ENCODE measurements around the gene EPHB1.
"Not testable (repeated sequence)": the region's sequence is repeated elsewhere in the genome, so short reads cannot be mapped to it uniquely, and the experiment has no call there.

The EPHB1 gene

DNA sequence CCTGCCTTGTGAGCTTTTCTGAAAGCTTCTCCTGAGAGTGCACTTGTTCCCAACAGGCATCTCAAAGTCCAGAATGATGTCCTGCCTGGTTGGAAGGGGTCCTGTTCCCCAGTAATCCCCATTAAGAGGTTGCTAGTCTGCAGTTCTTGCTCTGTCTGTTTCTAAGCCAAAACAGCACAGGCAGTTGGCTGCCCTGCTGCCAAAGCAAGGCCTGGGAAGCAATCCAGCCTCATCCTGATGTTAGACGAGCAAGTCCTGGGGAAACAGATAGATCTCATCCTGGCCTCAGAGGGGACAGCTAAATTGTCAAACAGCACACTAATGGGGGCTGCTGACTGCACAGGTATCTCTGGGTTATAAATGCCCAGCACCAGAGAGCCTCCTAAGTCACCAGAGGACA lies 198.0 kb downstream of the EPHB1 start:
- Histone ChIP-seq H4K20me1 (no peaks in the 10 kb centered on the region), H3K4me1 (no peaks in the 10 kb centered on the region), H3K27me3 (no peaks in the 10 kb centered on the region), H3K4me2 (no peak overlapping the region), H3K9me3 (no peaks in the 10 kb centered on the region), H3K9ac (no peak overlapping the region), H3K36me3 (no peaks in the 10 kb centered on the region), H3K27ac (no peak overlapping the region), H3K4me3 (no peak overlapping the region)
- TF ChIP-seq Cebpa-rat (IDR thresholded peaks at IDR 0.05), result no peak

DNA sequence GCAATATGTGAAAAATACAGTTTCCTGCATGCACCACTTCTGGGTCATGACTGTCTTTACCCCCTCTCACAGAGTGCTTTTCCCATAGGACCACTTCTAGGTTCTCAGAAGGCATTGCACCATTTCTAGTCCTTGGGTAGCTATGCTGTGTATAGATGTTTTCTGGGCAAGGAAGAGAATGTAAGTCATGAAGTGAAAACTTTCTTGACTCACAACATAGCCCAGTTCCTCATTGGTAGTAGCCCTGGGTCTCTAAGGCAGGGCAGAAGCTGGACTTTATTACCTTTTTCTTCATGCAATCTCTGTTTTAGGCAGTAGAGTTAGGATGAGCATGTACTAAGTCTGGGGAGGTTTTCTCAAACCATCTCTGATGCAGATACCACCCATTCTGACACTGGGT lies 203.1 kb downstream of the EPHB1 start:
- Histone ChIP-seq H3K4me2 (no peak overlapping the region), H3K27ac (no peak overlapping the region), H3K27me3 (no peaks in the 10 kb centered on the region), H3K36me3 (no peaks in the 10 kb centered on the region), H3K9me3 (no peaks in the 10 kb centered on the region), H3K9ac (no peak overlapping the region), H3K4me1 (no peaks in the 10 kb centered on the region), H3K4me3 (no peak overlapping the region), H4K20me1 (no peaks in the 10 kb centered on the region)
- no peak for TF ChIP-seq Cebpa-rat (IDR thresholded peaks at IDR 0.05)

DNA sequence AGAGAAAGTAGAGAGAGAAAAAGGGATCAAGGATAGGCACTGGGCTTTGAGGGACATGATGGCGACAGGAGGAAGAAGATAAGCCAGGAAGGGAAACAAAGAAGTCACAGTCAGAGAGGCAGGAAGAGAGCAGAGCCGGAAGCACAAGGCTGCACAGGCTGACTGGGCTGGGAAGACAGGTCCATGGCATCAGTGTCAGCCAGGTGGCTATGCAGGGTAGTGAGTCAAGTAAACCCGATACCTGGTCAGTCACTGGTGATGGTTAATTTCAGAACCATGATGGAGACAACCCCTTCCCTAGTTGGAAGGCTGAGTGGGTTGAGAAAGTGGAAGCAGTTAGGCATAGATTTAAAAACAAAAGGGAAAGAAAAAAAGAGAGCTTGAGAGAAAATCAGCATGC lies 203.8 kb downstream of the EPHB1 start:
- Histone ChIP-seq H3K36me3 (no peaks in the 10 kb centered on the region), H3K27ac (no peak overlapping the region), H3K9me3 (no peaks in the 10 kb centered on the region), H3K9ac (no peak overlapping the region), H3K27me3 (no peaks in the 10 kb centered on the region), H4K20me1 (no peaks in the 10 kb centered on the region), H3K4me2 (no peak overlapping the region), H3K4me1 (no peaks in the 10 kb centered on the region), H3K4me3 (no peak overlapping the region)
- TF ChIP-seq Cebpa-rat (IDR thresholded peaks at IDR 0.05), result no peak

DNA sequence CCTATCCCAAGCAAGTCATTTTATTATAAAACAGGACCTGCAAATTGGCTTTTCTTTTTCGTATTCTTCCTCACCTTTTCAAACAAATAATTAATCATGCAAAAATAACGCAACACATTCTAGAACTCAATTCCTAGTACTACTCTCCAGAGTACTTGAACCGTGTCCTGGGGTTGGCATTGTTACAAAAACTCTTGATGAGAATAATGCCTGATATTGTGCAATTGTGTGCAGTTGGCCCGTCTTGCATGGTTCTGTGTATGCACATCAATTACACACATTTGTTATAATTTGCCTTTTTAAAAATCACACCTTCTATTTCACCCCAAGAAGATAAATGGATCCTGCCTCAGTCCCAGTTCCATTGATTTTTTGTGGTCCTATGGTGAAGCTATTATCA lies 205.4 kb downstream of the EPHB1 start:
- no peaks in the 10 kb centered on the region for H3K27me3 ChIP-seq
- no peak overlapping the region for H3K9ac ChIP-seq
- H3K36me3 ChIP-seq, result no peaks in the 10 kb centered on the region
- no peaks in the 10 kb centered on the region for H3K9me3 ChIP-seq
- no peak for TF ChIP-seq Cebpa-rat (IDR thresholded peaks at IDR 0.05)
- no peak overlapping the region for H3K4me2 ChIP-seq
- H3K4me1 ChIP-seq, result no peaks in the 10 kb centered on the region
- H4K20me1 ChIP-seq, result no peaks in the 10 kb centered on the region
- no peak overlapping the region for H3K27ac ChIP-seq
- H3K4me3 ChIP-seq, result no peak overlapping the region

DNA sequence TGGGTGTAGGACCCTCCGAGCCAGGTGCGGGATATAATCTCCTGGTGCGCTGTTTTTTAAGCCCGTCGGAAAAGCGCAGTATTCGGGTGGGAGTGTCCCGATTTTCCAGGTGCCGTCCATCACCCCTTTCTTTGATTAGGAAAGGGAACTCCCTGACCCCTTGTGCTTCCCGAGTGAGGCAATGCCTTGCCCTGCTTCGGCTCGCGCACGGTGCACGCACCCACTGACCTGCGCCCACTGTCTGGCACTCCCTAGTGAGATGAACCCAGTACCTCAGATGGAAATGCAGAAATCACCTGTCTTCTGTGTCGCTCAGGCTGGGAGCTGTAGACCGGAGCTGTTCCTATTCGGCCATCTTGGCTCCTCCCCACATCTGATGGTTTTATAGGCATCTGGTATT lies 210.6 kb downstream of the EPHB1 start:
- not testable (repeated sequence) for H4K20me1 ChIP-seq, H3K4me1 ChIP-seq, H3K27me3 ChIP-seq, H3K4me3 ChIP-seq, H3K9ac ChIP-seq, H3K36me3 ChIP-seq, H3K27ac ChIP-seq, H3K4me2 ChIP-seq, H3K9me3 ChIP-seq

DNA sequence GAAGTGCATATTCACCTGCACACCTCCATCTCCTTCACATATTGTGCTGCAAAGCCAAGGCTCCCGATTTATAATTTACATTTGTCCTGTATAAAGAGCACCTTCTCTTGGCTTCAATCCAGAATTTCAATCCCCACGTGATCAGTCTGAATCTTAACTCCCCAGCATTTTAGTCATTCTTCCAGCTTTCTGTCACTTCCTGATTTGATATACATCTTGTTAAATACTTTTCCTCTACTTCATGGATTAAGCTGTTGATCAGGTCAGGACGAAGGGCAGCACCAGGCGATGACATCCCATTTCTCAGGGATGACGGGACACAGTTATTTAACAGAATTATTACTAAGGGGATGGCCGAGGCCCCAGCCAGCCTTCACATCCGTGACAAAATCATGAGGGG lies 212.5 kb downstream of the EPHB1 start:
- no peak overlapping the region for H3K9ac ChIP-seq
- H3K27ac ChIP-seq, result no peak overlapping the region
- H3K9me3 ChIP-seq, result no peaks in the 10 kb centered on the region
- H3K27me3 ChIP-seq, result no peaks in the 10 kb centered on the region
- H3K36me3 ChIP-seq, result no peaks in the 10 kb centered on the region
- H4K20me1 ChIP-seq, result no peaks in the 10 kb centered on the region
- no peak for TF ChIP-seq Cebpa-rat (IDR thresholded peaks at IDR 0.05)
- H3K4me3 ChIP-seq, result no peak overlapping the region
- no peaks in the 10 kb centered on the region for H3K4me1 ChIP-seq
- H3K4me2 ChIP-seq, result no peak overlapping the region

DNA sequence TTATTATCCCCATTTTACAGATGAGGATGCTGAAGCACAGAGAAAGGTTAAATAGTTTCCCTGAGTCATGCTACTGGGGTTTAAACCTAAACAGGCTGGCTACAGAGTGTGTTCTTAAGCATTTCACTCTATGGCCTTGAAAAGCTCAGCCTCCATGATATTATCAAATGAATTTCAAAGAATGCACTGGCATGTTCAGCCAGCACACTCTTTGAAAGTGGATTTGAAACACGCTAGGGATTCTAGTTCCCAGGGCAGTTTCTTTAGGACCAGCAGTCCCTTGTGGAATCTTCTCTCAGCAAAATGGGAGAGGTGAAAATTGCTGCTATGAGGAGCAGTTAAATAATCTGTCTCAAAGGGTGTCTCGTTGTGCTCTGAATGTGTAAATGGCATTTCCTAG lies 213.3 kb downstream of the EPHB1 start:
- TF ChIP-seq Cebpa-rat (IDR thresholded peaks at IDR 0.05), result no peak
- Histone ChIP-seq H3K4me1 (no peaks in the 10 kb centered on the region), H3K4me2 (no peak overlapping the region), H3K27ac (no peak overlapping the region), H4K20me1 (no peaks in the 10 kb centered on the region), H3K9ac (no peak overlapping the region), H3K36me3 (no peaks in the 10 kb centered on the region), H3K27me3 (no peaks in the 10 kb centered on the region), H3K4me3 (no peak overlapping the region), H3K9me3 (no peaks in the 10 kb centered on the region)

DNA sequence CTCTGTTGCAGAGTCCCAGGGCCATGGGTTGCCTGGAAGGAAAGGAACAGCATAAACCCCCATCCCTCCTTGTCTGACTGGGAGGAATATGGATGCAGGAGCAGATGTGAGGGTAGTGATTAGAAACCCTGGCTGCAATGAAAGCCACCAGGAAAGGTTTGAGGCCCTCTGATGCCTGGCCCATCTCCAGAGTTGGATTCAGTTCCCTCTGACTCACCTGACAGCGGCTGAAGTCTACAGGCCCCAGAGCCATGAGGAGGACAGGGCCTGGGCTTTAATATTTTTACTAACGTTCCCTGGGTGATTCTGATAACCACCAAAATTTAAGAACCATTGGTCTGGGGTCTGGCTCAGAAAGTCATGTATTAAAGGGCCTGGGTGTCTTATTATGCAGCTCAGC lies 214.0 kb downstream of the EPHB1 start:
- H3K9me3 ChIP-seq, result no peaks in the 10 kb centered on the region
- no peak for TF ChIP-seq Cebpa-rat (IDR thresholded peaks at IDR 0.05)
- H3K36me3 ChIP-seq, result no peaks in the 10 kb centered on the region
- no peak overlapping the region for H3K4me2 ChIP-seq
- no peaks in the 10 kb centered on the region for H3K27me3 ChIP-seq
- H3K9ac ChIP-seq, result no peak overlapping the region
- no peak overlapping the region for H3K4me3 ChIP-seq
- H3K27ac ChIP-seq, result no peak overlapping the region
- H3K4me1 ChIP-seq, result no peaks in the 10 kb centered on the region
- no peaks in the 10 kb centered on the region for H4K20me1 ChIP-seq

DNA sequence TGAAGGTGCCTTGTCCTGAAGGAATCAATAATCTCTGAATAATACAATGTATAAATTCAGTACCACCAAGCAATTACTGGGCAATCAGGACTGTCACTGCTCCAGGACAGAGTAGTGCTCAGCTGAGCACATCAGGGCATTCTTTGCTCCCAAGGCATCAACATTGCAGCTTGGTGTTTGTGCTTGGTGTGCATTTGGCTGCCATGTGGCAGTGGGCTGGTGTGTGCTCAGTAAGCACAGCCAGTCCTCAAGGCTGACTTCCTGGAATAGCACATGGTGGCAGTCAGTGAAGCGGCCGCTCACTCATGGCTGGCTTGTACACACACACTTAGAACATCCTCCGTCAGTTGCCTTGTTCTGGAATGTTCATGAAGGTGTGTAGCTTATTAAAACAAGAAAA lies 217.0 kb downstream of the EPHB1 start:
- Histone ChIP-seq H3K9ac (no peak overlapping the region), H3K4me2 (no peak overlapping the region), H4K20me1 (no peaks in the 10 kb centered on the region), H3K27ac (no peak overlapping the region), H3K9me3 (no peaks in the 10 kb centered on the region), H3K4me3 (no peak overlapping the region), H3K36me3 (no peaks in the 10 kb centered on the region), H3K27me3 (no peaks in the 10 kb centered on the region), H3K4me1 (no peaks in the 10 kb centered on the region)
- TF ChIP-seq Cebpa-rat (IDR thresholded peaks at IDR 0.05), result no peak

DNA sequence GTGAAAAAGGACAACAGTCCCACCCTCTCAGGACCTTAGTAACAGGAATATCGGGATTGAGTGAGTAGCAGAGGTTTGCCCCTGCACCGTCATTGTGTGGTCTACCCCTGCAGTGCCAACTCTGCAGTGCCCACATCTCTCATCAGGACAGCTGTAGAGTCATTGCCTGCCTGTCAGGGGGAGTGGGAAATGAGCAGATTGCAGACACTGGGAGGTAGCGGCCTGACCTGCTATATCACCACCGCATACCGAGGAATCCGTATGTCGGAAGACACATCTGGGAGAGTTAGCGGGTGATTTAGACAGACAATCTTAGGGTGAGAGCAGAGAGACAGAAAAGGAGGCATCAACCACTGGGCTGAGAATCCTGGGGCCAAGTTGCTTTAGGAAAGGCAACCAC lies 218.1 kb downstream of the EPHB1 start:
- no peak for TF ChIP-seq Cebpa-rat (IDR thresholded peaks at IDR 0.05)

DNA sequence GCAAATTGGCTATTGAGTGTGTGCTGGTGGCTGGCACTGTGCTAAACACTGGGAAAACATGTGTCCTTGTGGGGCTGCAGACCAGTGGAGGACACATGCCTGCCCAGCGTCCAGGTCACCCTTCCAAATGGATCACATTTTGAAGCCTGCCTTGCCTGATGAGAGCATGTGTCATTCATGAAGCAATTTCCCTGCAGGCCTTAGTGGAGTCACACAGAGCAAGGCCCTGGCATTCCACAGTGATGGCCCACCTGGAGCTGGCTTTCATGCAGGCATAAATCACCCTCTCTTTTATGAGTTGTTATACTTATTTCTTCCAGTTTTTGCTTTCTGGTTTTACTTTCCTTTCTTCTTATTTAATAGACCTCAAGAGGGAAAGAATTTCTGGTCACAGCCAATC lies 219.5 kb downstream of the EPHB1 start:
- Histone ChIP-seq H3K4me1 (no peaks in the 10 kb centered on the region), H3K4me3 (no peak overlapping the region), H3K27me3 (no peaks in the 10 kb centered on the region), H3K4me2 (no peak overlapping the region), H4K20me1 (no peaks in the 10 kb centered on the region), H3K9me3 (no peaks in the 10 kb centered on the region), H3K9ac (no peak overlapping the region), H3K27ac (no peak overlapping the region), H3K36me3 (no peaks in the 10 kb centered on the region)
- TF ChIP-seq Cebpa-rat (IDR thresholded peaks at IDR 0.05), result no peak

More for the DNA sequence above, 218.1 kb downstream of the EPHB1 start:
- H3K9ac ChIP-seq, result no peak overlapping the region
- H3K4me1 ChIP-seq, result no peaks in the 10 kb centered on the region
- no peak overlapping the region for H3K4me2 ChIP-seq
- no peaks in the 10 kb centered on the region for H4K20me1 ChIP-seq
- H3K36me3 ChIP-seq, result no peaks in the 10 kb centered on the region
- H3K27me3 ChIP-seq, result no peaks in the 10 kb centered on the region
- no peak overlapping the region for H3K27ac ChIP-seq
- H3K4me3 ChIP-seq, result no peak overlapping the region
- H3K9me3 ChIP-seq, result no peaks in the 10 kb centered on the region

Data from BLaER1 (cell line).